Smooth muscle cell (in vitro differentiated cells): Measurements from ENCODE around the gene KRTAP10-6. TPM values are rescaled to one million over a fixed set of nuclear protein-coding genes. Genes with fewer than 3 reads are reported as not detected.
"Not testable (repeated sequence)": the region's sequence is repeated elsewhere in the genome, so short reads cannot be mapped to it uniquely, and the experiment has no call there.

Source experiments
- DNase-seq: peaks from one replicate; lab custom pipeline; 2025; ENCODE audit not compliant: unreplicated experiment; lab: John Stamatoyannopoulos, UW
- H2AFZ ChIP-seq: fragments of 200-600 bp; sonication (generic); 2 replicates; pipeline ENCODE4 v1.6.0; 2016; ENCODE audit warnings: antibody characterized with exemption, low read depth, mild to moderate bottlenecking
- H3F3A ChIP-seq: fragments of 200-600 bp; sonication (generic); 2 replicates; pipeline ENCODE4 v1.6.0; 2017; ENCODE audit warnings: antibody characterized with exemption, low read depth
- H3K27ac ChIP-seq: fragments of 200-600 bp; sonication (generic); 2 replicates; pipeline ENCODE4 v1.5.1; 2016; ENCODE audit warnings: low read depth, mild to moderate bottlenecking
- H3K27me3 ChIP-seq: fragments of 200-600 bp; sonication (generic); 2 replicates; pipeline ENCODE4 v1.6.1; 2016; ENCODE audit warnings: low read depth, mild to moderate bottlenecking
- H3K36me3 ChIP-seq: fragments of 200-600 bp; sonication (generic); 2 replicates; pipeline ENCODE4 v1.5.1; 2016; ENCODE audit warnings: low read depth
- H3K4me1 ChIP-seq: fragments of 200-600 bp; sonication (generic); 2 replicates; pipeline ENCODE4 v1.5.1; 2016; ENCODE audit warnings: low read depth
- H3K4me2 ChIP-seq: fragments of 200-600 bp; sonication (generic); 2 replicates; pipeline ENCODE4 v1.6.0; 2016; ENCODE audit warnings: mild to moderate bottlenecking
- H3K4me3 ChIP-seq: fragments of 200-600 bp; sonication (generic); 2 replicates; pipeline ENCODE4 v1.5.1; 2016; ENCODE audit warnings: mild to moderate bottlenecking
- H3K79me2 ChIP-seq: fragments of 200-600 bp; sonication (generic); 2 replicates; pipeline ENCODE4 v1.6.0; 2016; ENCODE audit warnings: low read depth, mild to moderate bottlenecking
- H3K9ac ChIP-seq: fragments of 200-600 bp; sonication (generic); 2 replicates; pipeline ENCODE4 v1.6.0; 2016; ENCODE audit warnings: low read depth
- H3K9me3 ChIP-seq: fragments of 200-600 bp; sonication (generic); replicated peaks from 2 replicates; pipeline ENCODE4 v1.5.1; 2016; ENCODE audit warnings: low read depth
- H4K20me1 ChIP-seq: fragments of 200-600 bp; sonication (generic); 2 replicates; pipeline ENCODE4 v1.6.0; 2016; ENCODE audit warnings: low read depth
- CTCF ChIP-seq: fragments of 200-600 bp; sonication (generic); IDR thresholded peaks from 2 replicates; pipeline ENCODE4 v1.5.1; 2017; ENCODE audit warnings: borderline replicate concordance, mild to moderate bottlenecking, antibody characterized with exemption; ENCODE audit not compliant: insufficient read depth, poor library complexity, severe bottlenecking
- WGBS: methylation state at CpG from one replicate; pipeline ENCODE4 v1.1.7; 2016; ENCODE audit warnings: low lambda C conversion rate; 5-methylcytosine and 5-hydroxymethylcytosine counted together
- polyA plus RNA-seq: library from polyadenylated mRNA; unstranded; fragments of >200 nt; fragmentation: Nextera tagmentation; extraction: Ambion mirVana; gene quantifications from 2 replicates; pipeline ENCODE4 v1.2.1, GENCODE V29; 2016
- total RNA-seq: library from RNA; depleted of rRNA; stranded (reverse); fragments of >200 nt; gene quantifications from 2 replicates; pipeline ENCODE4 v1.2.3, GENCODE V29; 2014

Gene KRTAP10-6
- total and polyA plus RNA-seq, 2 experiments from 2014 or later = 0.38 TPM; not detected in 1

- 89% methylated on average over 14 of the region's 17 CpGs for WGBS
- H3K4me1 ChIP-seq = peaks cover 12% of the 10 kb centered on the region
- DNase-seq = no peak
These were observed 40.9 kb downstream of the KRTAP10-6 start, which contains the start of gene KRTAP10-2 for GRCh38 chr21:44551340-44551961. Gene KRTAP10-2 (minus strand): TSS chr21:44551505. CDS start chr21:44551458, 47 bp downstream.

GRCh38 chr21:44550807-44551206, 41.5 kb downstream of the KRTAP10-6 start:
- no peak for TF ChIP-seq CTCF
- no peak overlapping the region for H3K4me2 ChIP-seq
- H3K4me1 ChIP-seq = peaks cover 12% of the 10 kb centered on the region
- WGBS = 81% methylated on average over 10 of the region's 10 CpGs
- no peaks in the 10 kb centered on the region for H3K79me2 ChIP-seq
- no peak for DNase-seq
- H4K20me1 ChIP-seq = no peaks in the 10 kb centered on the region
- H2AFZ ChIP-seq = no peak overlapping the region
- H3K4me3 ChIP-seq = no peak overlapping the region
- H3K36me3 ChIP-seq = no peaks in the 10 kb centered on the region
- H3K9ac ChIP-seq = no peak overlapping the region
- no peaks in the 10 kb centered on the region for H3F3A ChIP-seq
- H3K27me3 ChIP-seq = no peaks in the 10 kb centered on the region
- H3K27ac ChIP-seq = no peak overlapping the region
- peaks cover 8% of the 10 kb centered on the region for H3K9me3 ChIP-seq

More at GRCh38 chr21:44551340-44551961, 40.9 kb downstream of the KRTAP10-6 start, which contains the start of gene KRTAP10-2:
- H3K9ac ChIP-seq = no peak within 1 kb of the TSS
- no peak for TF ChIP-seq CTCF
- H3K79me2 ChIP-seq = no peaks in the 10 kb centered on the region
- H3K9me3 ChIP-seq = peaks cover 8% of the 10 kb centered on the region
- no peak within 1 kb of the TSS for H3K4me2 ChIP-seq
- no peak within 1 kb of the TSS for H2AFZ ChIP-seq
- no peaks in the 10 kb centered on the region for H3K36me3 ChIP-seq
- H3F3A ChIP-seq = no peaks in the 10 kb centered on the region
- no peaks in the 10 kb centered on the region for H4K20me1 ChIP-seq
- H3K27ac ChIP-seq = no peak within 1 kb of the TSS
- H3K4me3 ChIP-seq = no peak within 1 kb of the TSS
- no peaks in the 10 kb centered on the region for H3K27me3 ChIP-seq

- not testable (repeated sequence) for H3K36me3 ChIP-seq, H3K9me3 ChIP-seq, H3K79me2 ChIP-seq, H2AFZ ChIP-seq, H4K20me1 ChIP-seq, H3K27ac ChIP-seq, H3K9ac ChIP-seq, H3K4me3 ChIP-seq, H3K27me3 ChIP-seq, H3F3A ChIP-seq, DNase-seq, H3K4me2 ChIP-seq
- 85% methylated on average over 16 of the region's 17 CpGs for WGBS
- H3K4me1 ChIP-seq = peaks cover 12% of the 10 kb centered on the region
These were observed 42.0 kb downstream of the KRTAP10-6 start for GRCh38 chr21:44550285-44550684.

- no peaks in the 10 kb centered on the region for H3K79me2 ChIP-seq
- no peaks in the 10 kb centered on the region for H3K36me3 ChIP-seq
- H3K9ac ChIP-seq = no peak overlapping the region
- H3F3A ChIP-seq = no peaks in the 10 kb centered on the region
- H2AFZ ChIP-seq = peak overlapping the region; percentile 88
- peaks cover 12% of the 10 kb centered on the region for H3K4me1 ChIP-seq
- TF ChIP-seq CTCF = no peak
- no peaks in the 10 kb centered on the region for H3K27me3 ChIP-seq
- H3K9me3 ChIP-seq = peaks cover 8% of the 10 kb centered on the region
- no peak for DNase-seq
- H3K4me2 ChIP-seq = no peak overlapping the region
- H3K27ac ChIP-seq = no peak overlapping the region
- H4K20me1 ChIP-seq = no peaks in the 10 kb centered on the region
- WGBS = 85% methylated on average over 24 of the region's 25 CpGs
- H3K4me3 ChIP-seq = no peak overlapping the region
These were observed 42.6 kb downstream of the KRTAP10-6 start for GRCh38 chr21:44549525-44550211.
